GM18909 (cell line): ENCODE results near the gene FKBP4.

ENCODE experiments used
- ATAC-seq: cut with Tn5 transposase; IDR thresholded peaks from one replicate; pipeline ENCODE4 v1.9.1; 2021; ENCODE audit warnings: mild to moderate bottlenecking; ENCODE audit not compliant: unreplicated experiment, poor library complexity

FKBP4 gene

GRCh38 chr12:2842948-2843347 is 48.2 kb downstream of the FKBP4 start:
- ATAC-seq = no peak

GRCh38 chr12:2844786-2845185 is 50.0 kb downstream of the FKBP4 start:
- ATAC-seq = no peak

- ATAC-seq = no peak
These were observed 50.5 kb downstream of the FKBP4 start for GRCh38 chr12:2845280-2845679.

- ATAC-seq = no peak
These were observed 57.2 kb downstream of the FKBP4 start for GRCh38 chr12:2851931-2852330.

- no peak for ATAC-seq
These were observed 58.9 kb downstream of the FKBP4 start for GRCh38 chr12:2853626-2854025.
